HepG2 (cell line): Measurements from ENCODE around the gene UCN2. TPM values are rescaled to one million over a fixed set of nuclear protein-coding genes. Genes with fewer than 3 reads are reported as not detected.

Source experiments
- ATF1 ChIP-seq: IDR thresholded peaks from 2 replicates; pipeline ENCODE4 v1.6.1; 2016; ENCODE audit warnings: mild to moderate bottlenecking, control low read depth
- EHMT2 ChIP-seq: fragments of 200-600 bp; sonication (generic); IDR thresholded peaks from 2 replicates; pipeline ENCODE4 v1.7.0; 2017; ENCODE audit warnings: antibody characterized with exemption, low read depth, low read length, borderline replicate concordance
- ELF1 ChIP-seq: sonication (generic); formaldehyde crosslinking; IDR thresholded peaks from 2 replicates; pipeline ENCODE4 v1.4.0; 2020; ENCODE audit warnings: missing genetic modification reagents
- HOXA3 ChIP-seq: sonication (generic); formaldehyde crosslinking; IDR thresholded peaks from 2 replicates; pipeline ENCODE4 v1.5.0; 2020; ENCODE audit warnings: missing genetic modification reagents
- NFIB ChIP-seq: sonication (generic); formaldehyde crosslinking; IDR thresholded peaks from 2 replicates; pipeline ENCODE4 v1.9.0; 2021; ENCODE audit warnings: missing genetic modification reagents, mild to moderate bottlenecking, borderline replicate concordance
- PTBP1 ChIP-seq: fragments of 200-400 bp; formaldehyde crosslinking; IDR thresholded peaks from 2 replicates; pipeline ENCODE4 v1.6.1; 2018; ENCODE audit warnings: low read length, low read depth; ENCODE audit not compliant: poor library complexity, severe bottlenecking
- REPIN1 ChIP-seq: sonication (generic); formaldehyde crosslinking; IDR thresholded peaks from 2 replicates; pipeline ENCODE4 v1.8.0; 2022; ENCODE audit warnings: missing genetic modification reagents, low read depth, mild to moderate bottlenecking, borderline replicate concordance
- TMF1 ChIP-seq: sonication (generic); formaldehyde crosslinking; IDR thresholded peaks from 2 replicates; pipeline ENCODE4 v1.8.1; 2022; ENCODE audit warnings: low read depth, missing genetic modification reagents
- ZNF737 ChIP-seq: sonication (generic); formaldehyde crosslinking; IDR thresholded peaks from 2 replicates; pipeline ENCODE4 v1.5.0; 2020; ENCODE audit warnings: missing genetic modification reagents, mild to moderate bottlenecking, borderline replicate concordance
- ZSCAN21 ChIP-seq: sonication (generic); formaldehyde crosslinking; IDR thresholded peaks from 2 replicates; pipeline ENCODE4 v1.8.0; 2022; ENCODE audit warnings: mild to moderate bottlenecking, missing genetic modification reagents, moderate library complexity, borderline replicate concordance
- polyA plus RNA-seq, 8 experiments: library from polyadenylated mRNA; depleted of rRNA in 3 of 8; stranded (reverse) in 7 of 8; unstranded in 1 of 8; fragments of >200 nt; fragmentation: Illumina TruSeq in 4 of 8; extraction: Trizol in 4 of 8; gene quantifications; 2 replicates each; pipeline versions ENCODE4 v1.2.1 to v1.2.3, GENCODE V29; 2011 to 2016; ENCODE audit warnings: low read depth in 4 of 8, missing spikeins in 1 of 8, mixed read lengths in 1 of 8; ENCODE audit not compliant: insufficient read depth in 1 of 8
- total RNA-seq, 5 experiments: library from RNA; depleted of rRNA; stranded (reverse); fragments of >200 nt; fragmentation: Illumina TruSeq; extraction: Trizol; gene quantifications; 2 replicates each; pipeline ENCODE4 v1.2.3, GENCODE V29; 2016; ENCODE audit warnings: low read depth in 1 of 5
- TF ChIP-seq, protein P1 (sequence below): sonication (generic); formaldehyde crosslinking; IDR thresholded peaks from 2 replicates; pipeline ENCODE4; 2020; ENCODE audit warnings: missing genetic modification reagents, mild to moderate bottlenecking, borderline replicate concordance
- TF ChIP-seq, protein P2 (sequence below): sonication (generic); formaldehyde crosslinking; IDR thresholded peaks from 2 replicates; pipeline ENCODE4 v1.4.0; 2020; ENCODE audit warnings: mild to moderate bottlenecking, missing genetic modification reagents
- TF ChIP-seq, protein P3 (sequence below): sonication (generic); formaldehyde crosslinking; IDR thresholded peaks from 2 replicates; pipeline ENCODE4 v1.8.1; 2023; ENCODE audit warnings: missing genetic modification reagents, mild to moderate bottlenecking, borderline replicate concordance
- TF ChIP-seq, protein P4 (sequence below): sonication (generic); formaldehyde crosslinking; IDR thresholded peaks from 2 replicates; pipeline ENCODE4 v1.5.1; 2020; ENCODE audit warnings: missing genetic modification reagents, mild to moderate bottlenecking, borderline replicate concordance
- TF ChIP-seq, protein P5 (sequence below): sonication (generic); formaldehyde crosslinking; IDR thresholded peaks from 2 replicates; pipeline ENCODE4 v1.4.0; 2020; ENCODE audit warnings: missing genetic modification reagents, low read depth, mild to moderate bottlenecking, borderline replicate concordance

The UCN2 gene
- total and polyA plus RNA-seq, 2 of the 13 experiments (the other 11 are each of a cell fraction or from before 2014, with no cell fraction given) = 0.07 to 1.5 TPM

DNA sequence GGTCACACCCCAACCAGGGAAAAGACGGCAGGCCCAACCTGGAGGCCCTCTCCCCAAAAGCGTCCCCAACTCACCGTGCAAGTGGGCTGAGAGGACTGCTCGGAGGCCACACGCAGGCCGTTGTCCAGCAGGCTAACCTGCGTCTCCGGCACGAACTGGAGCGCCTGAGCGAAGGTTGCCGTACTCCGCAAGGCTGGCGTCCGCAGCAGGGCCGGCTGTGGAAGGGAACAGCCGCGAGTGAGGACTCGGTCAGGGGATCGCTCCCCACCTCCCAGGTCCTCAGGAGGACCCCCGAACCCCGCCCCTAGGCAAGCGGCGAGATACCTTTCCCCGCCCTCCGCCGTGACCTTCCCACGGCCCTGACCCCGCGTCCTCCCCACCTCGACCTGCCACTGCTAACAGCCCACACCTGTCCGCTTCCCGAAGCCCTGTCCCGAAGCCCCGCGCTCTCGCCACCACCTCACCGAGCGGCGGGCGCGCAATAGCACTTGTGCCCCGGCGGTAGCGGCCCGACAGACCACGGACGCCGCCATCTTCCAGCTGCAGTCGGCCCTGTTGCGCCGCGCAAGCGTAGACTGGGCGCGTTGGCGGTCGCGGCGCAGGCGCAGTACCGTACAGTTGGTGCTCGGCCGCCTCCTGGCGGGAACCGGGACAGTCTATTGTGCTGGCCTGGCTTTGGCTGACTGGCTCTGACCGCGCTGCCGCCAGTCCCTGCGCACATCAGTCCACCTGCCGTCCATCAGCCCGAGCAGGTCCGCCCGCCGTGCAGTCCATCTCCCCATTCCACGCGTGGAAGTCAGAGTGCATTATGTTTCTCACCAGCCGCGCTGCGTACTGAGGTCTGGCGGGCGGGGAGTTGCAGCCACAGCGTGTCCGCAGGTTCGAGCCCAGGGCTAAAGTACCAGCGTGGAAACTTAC lies 45.8 kb upstream of the UCN2 start, which contains the start of gene UQCRC1 (continued):
- TF ChIP-seq, protein P1, sequence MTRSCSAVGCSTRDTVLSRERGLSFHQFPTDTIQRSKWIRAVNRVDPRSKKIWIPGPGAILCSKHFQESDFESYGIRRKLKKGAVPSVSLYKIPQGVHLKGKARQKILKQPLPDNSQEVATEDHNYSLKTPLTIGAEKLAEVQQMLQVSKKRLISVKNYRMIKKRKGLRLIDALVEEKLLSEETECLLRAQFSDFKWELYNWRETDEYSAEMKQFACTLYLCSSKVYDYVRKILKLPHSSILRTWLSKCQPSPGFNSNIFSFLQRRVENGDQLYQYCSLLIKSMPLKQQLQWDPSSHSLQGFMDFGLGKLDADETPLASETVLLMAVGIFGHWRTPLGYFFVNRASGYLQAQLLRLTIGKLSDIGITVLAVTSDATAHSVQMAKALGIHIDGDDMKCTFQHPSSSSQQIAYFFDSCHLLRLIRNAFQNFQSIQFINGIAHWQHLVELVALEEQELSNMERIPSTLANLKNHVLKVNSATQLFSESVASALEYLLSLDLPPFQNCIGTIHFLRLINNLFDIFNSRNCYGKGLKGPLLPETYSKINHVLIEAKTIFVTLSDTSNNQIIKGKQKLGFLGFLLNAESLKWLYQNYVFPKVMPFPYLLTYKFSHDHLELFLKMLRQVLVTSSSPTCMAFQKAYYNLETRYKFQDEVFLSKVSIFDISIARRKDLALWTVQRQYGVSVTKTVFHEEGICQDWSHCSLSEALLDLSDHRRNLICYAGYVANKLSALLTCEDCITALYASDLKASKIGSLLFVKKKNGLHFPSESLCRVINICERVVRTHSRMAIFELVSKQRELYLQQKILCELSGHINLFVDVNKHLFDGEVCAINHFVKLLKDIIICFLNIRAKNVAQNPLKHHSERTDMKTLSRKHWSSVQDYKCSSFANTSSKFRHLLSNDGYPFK (CRISPR knock-in tag) = peak; percentile 86; the same call in 1 of the 2 replicates
- TF ChIP-seq PTBP1 (no peak), NFIB (CRISPR knock-in tag) (no peak), TMF1 (peak; percentile 62; the same call in 1 of the 2 replicates), REPIN1 (CRISPR knock-in tag) (peak; percentile 86), ELF1 (CRISPR knock-in tag) (no peak), ATF1 (CRISPR knock-in tag) (no peak), ZNF737 (CRISPR knock-in tag) (peak; percentile 76; the same call in 1 of the 2 replicates), EHMT2 (no peak), HOXA3 (CRISPR knock-in tag) (peak; percentile 96), ZSCAN21 (CRISPR knock-in tag) (peak; percentile 91)
- TF ChIP-seq, protein P2, sequence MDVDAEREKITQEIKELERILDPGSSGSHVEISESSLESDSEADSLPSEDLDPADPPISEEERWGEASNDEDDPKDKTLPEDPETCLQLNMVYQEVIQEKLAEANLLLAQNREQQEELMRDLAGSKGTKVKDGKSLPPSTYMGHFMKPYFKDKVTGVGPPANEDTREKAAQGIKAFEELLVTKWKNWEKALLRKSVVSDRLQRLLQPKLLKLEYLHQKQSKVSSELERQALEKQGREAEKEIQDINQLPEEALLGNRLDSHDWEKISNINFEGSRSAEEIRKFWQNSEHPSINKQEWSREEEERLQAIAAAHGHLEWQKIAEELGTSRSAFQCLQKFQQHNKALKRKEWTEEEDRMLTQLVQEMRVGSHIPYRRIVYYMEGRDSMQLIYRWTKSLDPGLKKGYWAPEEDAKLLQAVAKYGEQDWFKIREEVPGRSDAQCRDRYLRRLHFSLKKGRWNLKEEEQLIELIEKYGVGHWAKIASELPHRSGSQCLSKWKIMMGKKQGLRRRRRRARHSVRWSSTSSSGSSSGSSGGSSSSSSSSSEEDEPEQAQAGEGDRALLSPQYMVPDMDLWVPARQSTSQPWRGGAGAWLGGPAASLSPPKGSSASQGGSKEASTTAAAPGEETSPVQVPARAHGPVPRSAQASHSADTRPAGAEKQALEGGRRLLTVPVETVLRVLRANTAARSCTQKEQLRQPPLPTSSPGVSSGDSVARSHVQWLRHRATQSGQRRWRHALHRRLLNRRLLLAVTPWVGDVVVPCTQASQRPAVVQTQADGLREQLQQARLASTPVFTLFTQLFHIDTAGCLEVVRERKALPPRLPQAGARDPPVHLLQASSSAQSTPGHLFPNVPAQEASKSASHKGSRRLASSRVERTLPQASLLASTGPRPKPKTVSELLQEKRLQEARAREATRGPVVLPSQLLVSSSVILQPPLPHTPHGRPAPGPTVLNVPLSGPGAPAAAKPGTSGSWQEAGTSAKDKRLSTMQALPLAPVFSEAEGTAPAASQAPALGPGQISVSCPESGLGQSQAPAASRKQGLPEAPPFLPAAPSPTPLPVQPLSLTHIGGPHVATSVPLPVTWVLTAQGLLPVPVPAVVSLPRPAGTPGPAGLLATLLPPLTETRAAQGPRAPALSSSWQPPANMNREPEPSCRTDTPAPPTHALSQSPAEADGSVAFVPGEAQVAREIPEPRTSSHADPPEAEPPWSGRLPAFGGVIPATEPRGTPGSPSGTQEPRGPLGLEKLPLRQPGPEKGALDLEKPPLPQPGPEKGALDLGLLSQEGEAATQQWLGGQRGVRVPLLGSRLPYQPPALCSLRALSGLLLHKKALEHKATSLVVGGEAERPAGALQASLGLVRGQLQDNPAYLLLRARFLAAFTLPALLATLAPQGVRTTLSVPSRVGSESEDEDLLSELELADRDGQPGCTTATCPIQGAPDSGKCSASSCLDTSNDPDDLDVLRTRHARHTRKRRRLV (CRISPR knock-in tag) = peak; percentile 95
- TF ChIP-seq, protein P3, sequence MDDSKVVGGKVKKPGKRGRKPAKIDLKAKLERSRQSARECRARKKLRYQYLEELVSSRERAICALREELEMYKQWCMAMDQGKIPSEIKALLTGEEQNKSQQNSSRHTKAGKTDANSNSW (CRISPR knock-in tag) = no peak
- TF ChIP-seq, protein P4, sequence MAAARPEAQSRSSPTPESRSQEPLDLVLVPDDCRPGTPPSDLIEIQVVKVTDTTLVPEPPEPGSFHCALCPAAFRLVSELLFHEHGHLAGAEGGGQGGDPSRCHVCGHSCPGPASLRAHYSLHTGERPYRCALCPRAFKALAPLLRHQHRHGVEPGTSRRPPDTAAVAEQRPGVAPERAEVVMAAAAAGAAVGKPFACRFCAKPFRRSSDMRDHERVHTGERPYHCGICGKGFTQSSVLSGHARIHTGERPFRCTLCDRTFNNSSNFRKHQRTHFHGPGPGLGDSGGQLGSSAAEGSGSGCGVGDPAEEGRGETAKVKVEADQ (CRISPR knock-in tag) = peak; percentile 93
- TF ChIP-seq, protein P5, sequence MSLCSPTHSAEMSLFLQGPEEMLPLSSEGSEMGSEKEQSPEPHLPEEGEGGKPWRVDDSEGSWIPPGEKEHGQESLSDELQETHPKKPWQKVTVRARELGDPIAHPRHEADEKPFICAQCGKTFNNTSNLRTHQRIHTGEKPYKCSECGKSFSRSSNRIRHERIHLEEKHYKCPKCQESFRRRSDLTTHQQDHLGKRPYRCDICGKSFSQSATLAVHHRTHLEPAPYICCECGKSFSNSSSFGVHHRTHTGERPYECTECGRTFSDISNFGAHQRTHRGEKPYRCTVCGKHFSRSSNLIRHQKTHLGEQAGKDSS (CRISPR knock-in tag) = peak; percentile 67; the same call in 1 of the 2 replicates
